ENCODE measurements around the gene TMEM183A. TPM values are rescaled to one million over a fixed set of nuclear protein-coding genes. Genes with fewer than 3 reads are reported as not detected.

Gene TMEM183A
- total and polyA plus RNA-seq, 9 of the 15 experiments (the other 6 are each of a cell fraction or from before 2014, with no cell fraction given), result 23.4 to 190 (median 124) TPM

DNA sequence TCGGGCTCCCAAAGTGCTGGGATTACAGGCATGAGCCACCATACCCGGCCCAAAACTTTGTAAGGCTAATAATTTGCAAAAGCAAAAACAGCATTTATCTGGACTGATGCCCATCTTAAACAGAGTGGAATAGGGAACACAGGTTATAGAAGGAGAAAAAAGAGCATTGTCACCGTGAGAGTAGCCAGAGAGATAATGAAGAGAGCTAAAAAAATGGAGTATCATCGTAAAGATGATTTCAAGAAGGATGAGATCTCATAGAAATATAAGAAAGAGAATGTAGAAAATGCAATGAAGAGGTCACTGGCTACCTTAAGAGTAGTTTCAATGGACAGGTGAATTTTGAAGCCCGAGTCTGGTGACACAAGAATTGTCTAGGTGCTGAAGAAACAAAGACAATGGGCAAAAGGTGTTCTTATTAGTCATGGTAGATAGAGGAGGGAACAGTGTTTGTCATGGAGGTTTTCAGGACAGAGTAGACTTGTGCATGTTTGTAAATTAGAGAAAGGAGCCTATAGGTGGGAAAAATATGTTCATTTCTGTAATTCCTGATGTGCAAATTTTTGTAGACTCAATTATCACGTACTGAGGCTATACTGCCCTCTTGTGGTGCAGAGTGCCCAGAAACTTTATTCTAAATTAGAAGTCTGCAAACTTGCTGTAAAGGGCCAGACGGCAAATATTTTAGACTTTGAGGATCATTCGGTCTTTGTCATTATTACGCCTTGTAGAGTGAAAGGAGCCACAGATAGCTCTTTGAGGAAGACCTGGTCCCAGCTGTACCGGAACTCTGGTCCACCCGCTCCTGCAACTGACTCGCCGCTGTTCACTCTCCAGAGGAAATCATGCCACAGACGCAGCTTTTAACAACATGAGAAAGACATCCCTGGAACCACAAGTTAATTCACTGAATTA is 8.1 kb upstream of the TMEM183A start (continued):
- TF ChIP-seq, protein P1, sequence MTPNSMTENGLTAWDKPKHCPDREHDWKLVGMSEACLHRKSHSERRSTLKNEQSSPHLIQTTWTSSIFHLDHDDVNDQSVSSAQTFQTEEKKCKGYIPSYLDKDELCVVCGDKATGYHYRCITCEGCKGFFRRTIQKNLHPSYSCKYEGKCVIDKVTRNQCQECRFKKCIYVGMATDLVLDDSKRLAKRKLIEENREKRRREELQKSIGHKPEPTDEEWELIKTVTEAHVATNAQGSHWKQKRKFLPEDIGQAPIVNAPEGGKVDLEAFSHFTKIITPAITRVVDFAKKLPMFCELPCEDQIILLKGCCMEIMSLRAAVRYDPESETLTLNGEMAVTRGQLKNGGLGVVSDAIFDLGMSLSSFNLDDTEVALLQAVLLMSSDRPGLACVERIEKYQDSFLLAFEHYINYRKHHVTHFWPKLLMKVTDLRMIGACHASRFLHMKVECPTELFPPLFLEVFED (CRISPR knock-in tag; conservative IDR thresholded peaks at IDR 0.05), result 0 out of 2 replicates have a peak, but pooled peaks have one; percentile 19
- TF ChIP-seq, protein P2, sequence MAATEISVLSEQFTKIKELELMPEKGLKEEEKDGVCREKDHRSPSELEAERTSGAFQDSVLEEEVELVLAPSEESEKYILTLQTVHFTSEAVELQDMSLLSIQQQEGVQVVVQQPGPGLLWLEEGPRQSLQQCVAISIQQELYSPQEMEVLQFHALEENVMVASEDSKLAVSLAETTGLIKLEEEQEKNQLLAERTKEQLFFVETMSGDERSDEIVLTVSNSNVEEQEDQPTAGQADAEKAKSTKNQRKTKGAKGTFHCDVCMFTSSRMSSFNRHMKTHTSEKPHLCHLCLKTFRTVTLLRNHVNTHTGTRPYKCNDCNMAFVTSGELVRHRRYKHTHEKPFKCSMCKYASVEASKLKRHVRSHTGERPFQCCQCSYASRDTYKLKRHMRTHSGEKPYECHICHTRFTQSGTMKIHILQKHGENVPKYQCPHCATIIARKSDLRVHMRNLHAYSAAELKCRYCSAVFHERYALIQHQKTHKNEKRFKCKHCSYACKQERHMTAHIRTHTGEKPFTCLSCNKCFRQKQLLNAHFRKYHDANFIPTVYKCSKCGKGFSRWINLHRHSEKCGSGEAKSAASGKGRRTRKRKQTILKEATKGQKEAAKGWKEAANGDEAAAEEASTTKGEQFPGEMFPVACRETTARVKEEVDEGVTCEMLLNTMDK (IDR thresholded peaks at IDR 0.05; ENCODE audit: borderline replicate concordance, insufficient read depth, low read depth, low read length, poor library complexity, severe bottlenecking), result no peak
- TF ChIP-seq ZZZ3 (IDR thresholded peaks at IDR 0.05) (no peak), SMARCE1 (IDR thresholded peaks at IDR 0.05) (peak; percentile 37; the same call in 1 of the 2 replicates), RAD21 (CRISPR knock-in tag; conservative IDR thresholded peaks at IDR 0.05 in 1 of 2, IDR thresholded peaks at IDR 0.05 in 1 of 2) (peak; percentile 93 to 95), NFE2 (IDR thresholded peaks at IDR 0.05; ENCODE audit: low read depth) (peak; percentile 76), NCOA2 (IDR thresholded peaks at IDR 0.05; ENCODE audit: partially characterized antibody in 2 of 2) (no peak), MCM7 (IDR thresholded peaks at IDR 0.05) (no peak), SMAD3 (CRISPR knock-in tag; conservative IDR thresholded peaks at IDR 0.05) (0 out of 2 replicates have a peak, but pooled peaks have one; percentile 9), ZNF766 (CRISPR knock-in tag; conservative IDR thresholded peaks at IDR 0.05) (no peak), EP400 (IDR thresholded peaks at IDR 0.05) (peak; percentile 33)
- TF ChIP-seq, protein P3, sequence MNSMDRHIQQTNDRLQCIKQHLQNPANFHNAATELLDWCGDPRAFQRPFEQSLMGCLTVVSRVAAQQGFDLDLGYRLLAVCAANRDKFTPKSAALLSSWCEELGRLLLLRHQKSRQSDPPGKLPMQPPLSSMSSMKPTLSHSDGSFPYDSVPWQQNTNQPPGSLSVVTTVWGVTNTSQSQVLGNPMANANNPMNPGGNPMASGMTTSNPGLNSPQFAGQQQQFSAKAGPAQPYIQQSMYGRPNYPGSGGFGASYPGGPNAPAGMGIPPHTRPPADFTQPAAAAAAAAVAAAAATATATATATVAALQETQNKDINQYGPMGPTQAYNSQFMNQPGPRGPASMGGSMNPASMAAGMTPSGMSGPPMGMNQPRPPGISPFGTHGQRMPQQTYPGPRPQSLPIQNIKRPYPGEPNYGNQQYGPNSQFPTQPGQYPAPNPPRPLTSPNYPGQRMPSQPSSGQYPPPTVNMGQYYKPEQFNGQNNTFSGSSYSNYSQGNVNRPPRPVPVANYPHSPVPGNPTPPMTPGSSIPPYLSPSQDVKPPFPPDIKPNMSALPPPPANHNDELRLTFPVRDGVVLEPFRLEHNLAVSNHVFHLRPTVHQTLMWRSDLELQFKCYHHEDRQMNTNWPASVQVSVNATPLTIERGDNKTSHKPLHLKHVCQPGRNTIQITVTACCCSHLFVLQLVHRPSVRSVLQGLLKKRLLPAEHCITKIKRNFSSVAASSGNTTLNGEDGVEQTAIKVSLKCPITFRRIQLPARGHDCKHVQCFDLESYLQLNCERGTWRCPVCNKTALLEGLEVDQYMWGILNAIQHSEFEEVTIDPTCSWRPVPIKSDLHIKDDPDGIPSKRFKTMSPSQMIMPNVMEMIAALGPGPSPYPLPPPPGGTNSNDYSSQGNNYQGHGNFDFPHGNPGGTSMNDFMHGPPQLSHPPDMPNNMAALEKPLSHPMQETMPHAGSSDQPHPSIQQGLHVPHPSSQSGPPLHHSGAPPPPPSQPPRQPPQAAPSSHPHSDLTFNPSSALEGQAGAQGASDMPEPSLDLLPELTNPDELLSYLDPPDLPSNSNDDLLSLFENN (IDR thresholded peaks at IDR 0.05; ENCODE audit: low read depth in 2 of 2, low read length in 2 of 2), result 0 out of 4 replicates have a peak, but pooled peaks of 1 of the 2 experiments have one; percentile 48
- TF ChIP-seq, protein P4, sequence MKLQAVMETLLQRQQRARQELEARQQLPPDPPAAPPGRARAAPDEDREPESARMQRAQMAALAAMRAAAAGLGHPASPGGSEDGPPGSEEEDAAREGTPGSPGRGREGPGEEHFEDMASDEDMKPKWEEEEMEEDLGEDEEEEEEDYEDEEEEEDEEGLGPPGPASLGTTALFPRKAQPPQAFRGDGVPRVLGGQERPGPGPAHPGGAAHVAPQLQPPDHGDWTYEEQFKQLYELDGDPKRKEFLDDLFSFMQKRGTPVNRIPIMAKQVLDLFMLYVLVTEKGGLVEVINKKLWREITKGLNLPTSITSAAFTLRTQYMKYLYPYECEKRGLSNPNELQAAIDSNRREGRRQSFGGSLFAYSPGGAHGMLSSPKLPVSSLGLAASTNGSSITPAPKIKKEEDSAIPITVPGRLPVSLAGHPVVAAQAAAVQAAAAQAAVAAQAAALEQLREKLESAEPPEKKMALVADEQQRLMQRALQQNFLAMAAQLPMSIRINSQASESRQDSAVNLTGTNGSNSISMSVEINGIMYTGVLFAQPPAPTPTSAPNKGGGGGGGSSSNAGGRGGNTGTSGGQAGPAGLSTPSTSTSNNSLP (IDR thresholded peaks at IDR 0.05; ENCODE audit: borderline replicate concordance, low read depth, low read length), result 0 out of 2 replicates have a peak, but pooled peaks have one; percentile 32
- TF ChIP-seq, protein P5, sequence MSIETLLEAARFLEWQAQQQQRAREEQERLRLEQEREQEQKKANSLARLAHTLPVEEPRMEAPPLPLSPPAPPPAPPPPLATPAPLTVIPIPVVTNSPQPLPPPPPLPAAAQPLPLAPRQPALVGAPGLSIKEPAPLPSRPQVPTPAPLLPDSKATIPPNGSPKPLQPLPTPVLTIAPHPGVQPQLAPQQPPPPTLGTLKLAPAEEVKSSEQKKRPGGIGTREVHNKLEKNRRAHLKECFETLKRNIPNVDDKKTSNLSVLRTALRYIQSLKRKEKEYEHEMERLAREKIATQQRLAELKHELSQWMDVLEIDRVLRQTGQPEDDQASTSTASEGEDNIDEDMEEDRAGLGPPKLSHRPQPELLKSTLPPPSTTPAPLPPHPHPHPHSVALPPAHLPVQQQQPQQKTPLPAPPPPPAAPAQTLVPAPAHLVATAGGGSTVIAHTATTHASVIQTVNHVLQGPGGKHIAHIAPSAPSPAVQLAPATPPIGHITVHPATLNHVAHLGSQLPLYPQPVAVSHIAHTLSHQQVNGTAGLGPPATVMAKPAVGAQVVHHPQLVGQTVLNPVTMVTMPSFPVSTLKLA (conservative IDR thresholded peaks at IDR 0.05), result peak in 1 of 2 experiments; percentile 20; a peak in 1 of 4 replicates
